H9 (cell line): ENCODE measurements around the gene SPAG7. TPM values are rescaled to one million over a fixed set of nuclear protein-coding genes. Genes with fewer than 3 reads are reported as not detected.
A peak's percentile ranks its signal among the peaks of the same experiment; 100 is the strongest.

Experiments used
- DNase-seq: peaks from one replicate; pipeline ENCODE4 v3.0.0-alpha.2; 2017
- H2AFZ ChIP-seq: one replicate; pipeline ENCODE4 v1.6.1; 2013; ENCODE audit warnings: mild to moderate bottlenecking, low read length, control low read depth, moderate library complexity
- H2AK5ac ChIP-seq: 2 replicates; pipeline ENCODE4 v1.6.1; 2013; ENCODE audit warnings: low read length, control low read depth, mixed read lengths; ENCODE audit not compliant: insufficient read length
- H2BK120ac ChIP-seq: one replicate; pipeline ENCODE4 v1.6.1; 2013; ENCODE audit warnings: low read depth, mild to moderate bottlenecking, low read length, control low read depth, inconsistent platforms; ENCODE audit not compliant: poor library complexity, severe bottlenecking
- H2BK12ac ChIP-seq: 2 replicates; pipeline ENCODE4 v1.6.1; 2013; ENCODE audit warnings: low read length, control low read depth, mixed read lengths, low read depth; ENCODE audit not compliant: insufficient read length
- H2BK15ac ChIP-seq: 2 replicates; pipeline ENCODE4 v1.6.1; 2013; ENCODE audit warnings: low read depth, low read length, control low read depth
- H2BK20ac ChIP-seq: one replicate; pipeline ENCODE4 v1.6.1; 2013; ENCODE audit warnings: low read depth, mild to moderate bottlenecking, low read length, control low read depth, inconsistent platforms; ENCODE audit not compliant: poor library complexity, severe bottlenecking
- H2BK5ac ChIP-seq: 2 replicates; pipeline ENCODE4 v1.6.1; 2013; ENCODE audit warnings: low read length, control low read depth, mixed read lengths; ENCODE audit not compliant: insufficient read length
- H3K14ac ChIP-seq: 2 replicates; pipeline ENCODE4 v1.6.1; 2013; ENCODE audit warnings: low read length, control low read depth; ENCODE audit not compliant: insufficient read depth
- H3K18ac ChIP-seq: 2 replicates; pipeline ENCODE4 v1.6.1; 2013; ENCODE audit warnings: low read depth, mild to moderate bottlenecking, mixed read lengths, low read length, control low read depth; ENCODE audit not compliant: insufficient read length
- H3K23ac ChIP-seq: 2 replicates; pipeline ENCODE4 v1.6.1; 2013; ENCODE audit warnings: low read length, control low read depth, mixed read lengths, low read depth; ENCODE audit not compliant: insufficient read length
- H3K23me2 ChIP-seq: 2 replicates; pipeline ENCODE4 v1.6.1; 2013; ENCODE audit warnings: low read depth, mild to moderate bottlenecking, mixed read lengths, low read length, control low read depth; ENCODE audit not compliant: insufficient read length, poor library complexity, severe bottlenecking
- H3K27ac ChIP-seq: 2 replicates; pipeline ENCODE4 v1.5.1; 2013; ENCODE audit warnings: low read length, control low read depth, mixed read lengths, low read depth; ENCODE audit not compliant: insufficient read length
- H3K27me3 ChIP-seq: 2 replicates; pipeline ENCODE4 v1.6.1; 2013; ENCODE audit warnings: low read length, control low read depth, inconsistent platforms; ENCODE audit not compliant: insufficient read depth
- H3K4ac ChIP-seq: 2 replicates; pipeline ENCODE4 v1.6.1; 2013; ENCODE audit warnings: low read depth, mild to moderate bottlenecking, control low read depth, inconsistent platforms, low read length, moderate library complexity
- H3K4me1 ChIP-seq: 2 replicates; pipeline ENCODE4 v1.6.1; 2013; ENCODE audit warnings: low read length, control low read depth, inconsistent platforms; ENCODE audit not compliant: insufficient read depth
- H3K4me2 ChIP-seq: 2 replicates; pipeline ENCODE4 v1.6.1; 2013; ENCODE audit warnings: low read length, control low read depth, mixed read lengths; ENCODE audit not compliant: insufficient read length, insufficient read depth
- H3K56ac ChIP-seq: 2 replicates; pipeline ENCODE4 v1.6.1; 2013; ENCODE audit warnings: low read depth, mild to moderate bottlenecking, mixed read lengths, low read length, control low read depth; ENCODE audit not compliant: insufficient read length
- H3K79me1 ChIP-seq: 2 replicates; pipeline ENCODE4 v1.6.1; 2013; ENCODE audit warnings: low read depth, mild to moderate bottlenecking, moderate library complexity, low read length, control low read depth, inconsistent platforms; ENCODE audit not compliant: insufficient read depth, poor library complexity, severe bottlenecking
- H3K79me2 ChIP-seq: 2 replicates; pipeline ENCODE4 v1.6.1; 2013; ENCODE audit warnings: low read length, control low read depth, inconsistent platforms; ENCODE audit not compliant: insufficient read depth
- H3K9ac ChIP-seq: 2 replicates; pipeline ENCODE4 v1.6.1; 2013; ENCODE audit warnings: low read length, control low read depth, mixed read lengths; ENCODE audit not compliant: insufficient read length; ENCODE audit errors: extremely low read depth
- H3K9me3 ChIP-seq: one replicate; pipeline ENCODE4 v1.6.1; 2013; ENCODE audit warnings: low read depth, low read length, inconsistent platforms; ENCODE audit not compliant: control insufficient read depth
- H3T11ph ChIP-seq: one replicate; pipeline ENCODE4 v1.6.1; 2013; ENCODE audit warnings: mild to moderate bottlenecking, low read length, control low read depth, inconsistent platforms
- H4K20me1 ChIP-seq: one replicate; pipeline ENCODE4 v1.6.1; 2013; ENCODE audit not compliant: control insufficient read depth, insufficient read length, insufficient read depth
- H4K5ac ChIP-seq: 2 replicates; pipeline ENCODE4 v1.6.1; 2013; ENCODE audit warnings: low read depth, mild to moderate bottlenecking, mixed read lengths, low read length, control low read depth; ENCODE audit not compliant: insufficient read length
- H4K8ac ChIP-seq: replicated peaks from 2 replicates; pipeline ENCODE4 v1.6.1; 2013; ENCODE audit warnings: low read length, control low read depth, mixed read lengths, low read depth; ENCODE audit not compliant: insufficient read length
- H4K91ac ChIP-seq: 2 replicates; pipeline ENCODE4 v1.6.1; 2013; ENCODE audit warnings: low read depth, mild to moderate bottlenecking, moderate library complexity, mixed read lengths, low read length, control low read depth; ENCODE audit not compliant: insufficient read length
- H3K27ac Mint-ChIP-seq, 3 experiments: 2 replicates in 2 of 3; 3 replicates in 1 of 3; pipeline ENCODE4 v1.8.0; 2020 to 2021; ENCODE audit warnings: mixed read lengths in 3 of 3, mild to moderate bottlenecking in 1 of 3, moderate library complexity in 1 of 3
- H3K27me3 Mint-ChIP-seq: 2 replicates; pipeline ENCODE4 v1.8.0; 2021; ENCODE audit warnings: low read depth, mild to moderate bottlenecking, moderate library complexity, mixed read lengths
- H3K36me3 Mint-ChIP-seq, 3 experiments: 2 replicates in 2 of 3; 3 replicates in 1 of 3; pipeline ENCODE4 v1.8.0; 2020 to 2021; ENCODE audit warnings: low read depth in 3 of 3, mixed read lengths in 3 of 3; ENCODE audit not compliant: insufficient read depth in 1 of 3
- H3K4me1 Mint-ChIP-seq, 2 experiments: 2 replicates each; pipeline ENCODE4 v1.8.0; 2020; ENCODE audit warnings: mixed read lengths in 2 of 2
- H3K4me3 Mint-ChIP-seq, 2 experiments: 2 replicates in 1 of 2; 3 replicates in 1 of 2; pipeline ENCODE4 v1.8.0; 2020 to 2021; ENCODE audit warnings: mild to moderate bottlenecking in 2 of 2, mixed read lengths in 2 of 2, moderate library complexity in 1 of 2
- H3K9me3 Mint-ChIP-seq, 2 experiments: 2 replicates in 1 of 2; 3 replicates in 1 of 2; pipeline ENCODE4 v1.8.0; 2020; ENCODE audit warnings: mild to moderate bottlenecking in 2 of 2, mixed read lengths in 2 of 2, moderate library complexity in 1 of 2
- WGBS: extraction: QIAGEN DNeasy Blood & Tissue Kit; methylation state at CpG from one replicate; pipeline ENCODE4 v1.1.7; 2013; ENCODE audit warnings: missing lambda C conversion rate, low lambda C conversion rate, mixed read lengths; ENCODE audit not compliant: insufficient read length; ENCODE audit errors: extremely low coverage; 5-methylcytosine and 5-hydroxymethylcytosine counted together
- total RNA-seq: library from RNA; stranded (reverse); gene quantifications from 2 replicates; pipeline ENCODE4 v1.2.1, GENCODE V29; 2021
- TF ChIP-seq, protein P1 (sequence below): fragments of 200-600 bp; sonication (generic); conservative IDR thresholded peaks from 3 replicates; pipeline ENCODE4 v1.8.0; 2021; ENCODE audit warnings: antibody characterized with exemption, mild to moderate bottlenecking

SPAG7 gene
- total RNA-seq, 1 experiment from 2014 or later = 102 TPM

DNA sequence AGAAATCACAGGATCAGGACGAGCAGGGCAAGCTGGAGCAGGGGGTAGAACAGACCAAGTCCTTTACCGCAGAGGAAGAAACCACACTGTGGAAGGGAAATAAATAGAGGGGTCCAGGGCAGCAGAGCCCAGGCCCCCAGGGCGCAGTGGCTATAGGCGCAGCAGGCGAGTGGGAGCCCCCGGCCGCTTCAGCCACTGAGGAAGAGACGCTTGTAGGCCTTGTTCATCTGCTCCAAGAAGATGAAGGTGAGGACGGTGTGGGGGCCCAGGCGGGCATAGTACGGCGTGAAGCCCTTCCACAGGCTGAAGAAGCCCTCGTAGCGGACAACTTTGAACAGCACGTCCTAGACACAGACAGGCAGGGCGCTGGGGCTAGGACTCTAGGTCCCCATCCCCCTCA is 30.1 kb downstream of the SPAG7 start:
- H3K4me2 ChIP-seq = no peak overlapping the region
- H3K23ac ChIP-seq = no peak overlapping the region
- no peak overlapping the region for H2BK20ac ChIP-seq
- H2AFZ ChIP-seq = no peak overlapping the region
- no peak overlapping the region for H3K9ac ChIP-seq
- peaks cover 6% of the 10 kb centered on the region; the same call in 1 of the 2 replicates for H3K79me2 ChIP-seq
- Mint-ChIP-seq H3K4me1 (peaks cover 37 to 43% of the 10 kb centered on the region in 2 experiments), H3K27me3 (peaks cover 1% of the 10 kb centered on the region), H3K36me3 (peaks cover 22 to 59% (median 38%) of the 10 kb centered on the region in 3 experiments), H3K27ac (no peak overlapping the region; a peak in 1 of 7 replicates), H3K4me3 (peak overlapping the region; percentile 56 to 95; a peak in 2 of 5 replicates), H3K9me3 (no peaks in the 10 kb centered on the region; a peak in 1 of 5 replicates)
- no peak overlapping the region for H2BK15ac ChIP-seq
- H3T11ph ChIP-seq = no peak overlapping the region
- TF ChIP-seq, protein P1, sequence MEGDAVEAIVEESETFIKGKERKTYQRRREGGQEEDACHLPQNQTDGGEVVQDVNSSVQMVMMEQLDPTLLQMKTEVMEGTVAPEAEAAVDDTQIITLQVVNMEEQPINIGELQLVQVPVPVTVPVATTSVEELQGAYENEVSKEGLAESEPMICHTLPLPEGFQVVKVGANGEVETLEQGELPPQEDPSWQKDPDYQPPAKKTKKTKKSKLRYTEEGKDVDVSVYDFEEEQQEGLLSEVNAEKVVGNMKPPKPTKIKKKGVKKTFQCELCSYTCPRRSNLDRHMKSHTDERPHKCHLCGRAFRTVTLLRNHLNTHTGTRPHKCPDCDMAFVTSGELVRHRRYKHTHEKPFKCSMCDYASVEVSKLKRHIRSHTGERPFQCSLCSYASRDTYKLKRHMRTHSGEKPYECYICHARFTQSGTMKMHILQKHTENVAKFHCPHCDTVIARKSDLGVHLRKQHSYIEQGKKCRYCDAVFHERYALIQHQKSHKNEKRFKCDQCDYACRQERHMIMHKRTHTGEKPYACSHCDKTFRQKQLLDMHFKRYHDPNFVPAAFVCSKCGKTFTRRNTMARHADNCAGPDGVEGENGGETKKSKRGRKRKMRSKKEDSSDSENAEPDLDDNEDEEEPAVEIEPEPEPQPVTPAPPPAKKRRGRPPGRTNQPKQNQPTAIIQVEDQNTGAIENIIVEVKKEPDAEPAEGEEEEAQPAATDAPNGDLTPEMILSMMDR = no peak
- H2BK120ac ChIP-seq = no peak overlapping the region
- no peak overlapping the region for H4K91ac ChIP-seq
- H3K9me3 ChIP-seq = no peaks in the 10 kb centered on the region
- H2AK5ac ChIP-seq = no peak overlapping the region
- H3K4me1 ChIP-seq = no peaks in the 10 kb centered on the region
- H3K18ac ChIP-seq = no peak overlapping the region
- H3K79me1 ChIP-seq = peaks cover 5% of the 10 kb centered on the region
- H3K27ac ChIP-seq = no peak overlapping the region
- DNase-seq = peak; percentile 24
- no CpG with 5 or more reads among the region's 16 CpGs for WGBS
- H4K20me1 ChIP-seq = peaks cover 7% of the 10 kb centered on the region
- no peak overlapping the region for H3K56ac ChIP-seq
- no peak overlapping the region for H4K8ac ChIP-seq
- H4K5ac ChIP-seq = no peak overlapping the region
- peaks cover 17% of the 10 kb centered on the region for H3K23me2 ChIP-seq
- no peaks in the 10 kb centered on the region for H3K27me3 ChIP-seq
- H2BK12ac ChIP-seq = no peak overlapping the region
- H2BK5ac ChIP-seq = no peak overlapping the region
- H3K4ac ChIP-seq = no peak overlapping the region
- no peak overlapping the region for H3K14ac ChIP-seq
